Mammary epithelial cell (primary cell): Measurements from ENCODE around the gene PGBD5.

Source experiments
- EZH2 ChIP-seq: IDR thresholded peaks from 2 replicates; pipeline ENCODE4 v1.6.1; 2012; ENCODE audit warnings: low read length, inconsistent platforms, borderline replicate concordance
- TF ChIP-seq, protein P1 (sequence below), 2 donors: IDR thresholded peaks in 1 of 2; conservative IDR thresholded peaks in 1 of 2; 2 replicates each; pipeline ENCODE4 v1.5.1; 2011 to 2012; ENCODE audit warnings: inconsistent platforms in 2 of 2, low read length in 2 of 2, mild to moderate bottlenecking in 2 of 2, control low read depth in 1 of 2, low read depth in 1 of 2; ENCODE audit not compliant: insufficient read depth in 1 of 2; ENCODE audit errors: extremely low read depth in 1 of 2

DNA sequence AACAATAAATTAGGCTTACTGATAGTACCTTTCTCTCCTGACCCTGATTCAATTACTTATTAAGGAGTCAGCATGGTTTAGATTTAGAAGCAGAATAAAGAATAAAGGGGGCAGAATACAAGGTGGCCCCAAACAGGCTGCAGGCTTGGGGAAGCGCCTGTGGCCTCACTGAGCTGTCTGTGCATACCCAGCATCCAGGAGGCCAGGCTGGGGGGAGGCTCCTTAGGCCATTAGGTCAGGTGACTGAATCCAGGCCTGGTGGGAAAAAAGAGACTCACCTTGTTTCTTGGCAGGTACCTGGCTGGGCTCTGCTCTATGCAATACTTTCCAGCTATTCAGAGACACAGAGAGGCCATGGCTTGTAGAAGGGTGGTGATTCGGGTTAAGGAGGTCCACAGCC lies 38.8 kb downstream of the PGBD5 start:
- TF ChIP-seq, protein P1, sequence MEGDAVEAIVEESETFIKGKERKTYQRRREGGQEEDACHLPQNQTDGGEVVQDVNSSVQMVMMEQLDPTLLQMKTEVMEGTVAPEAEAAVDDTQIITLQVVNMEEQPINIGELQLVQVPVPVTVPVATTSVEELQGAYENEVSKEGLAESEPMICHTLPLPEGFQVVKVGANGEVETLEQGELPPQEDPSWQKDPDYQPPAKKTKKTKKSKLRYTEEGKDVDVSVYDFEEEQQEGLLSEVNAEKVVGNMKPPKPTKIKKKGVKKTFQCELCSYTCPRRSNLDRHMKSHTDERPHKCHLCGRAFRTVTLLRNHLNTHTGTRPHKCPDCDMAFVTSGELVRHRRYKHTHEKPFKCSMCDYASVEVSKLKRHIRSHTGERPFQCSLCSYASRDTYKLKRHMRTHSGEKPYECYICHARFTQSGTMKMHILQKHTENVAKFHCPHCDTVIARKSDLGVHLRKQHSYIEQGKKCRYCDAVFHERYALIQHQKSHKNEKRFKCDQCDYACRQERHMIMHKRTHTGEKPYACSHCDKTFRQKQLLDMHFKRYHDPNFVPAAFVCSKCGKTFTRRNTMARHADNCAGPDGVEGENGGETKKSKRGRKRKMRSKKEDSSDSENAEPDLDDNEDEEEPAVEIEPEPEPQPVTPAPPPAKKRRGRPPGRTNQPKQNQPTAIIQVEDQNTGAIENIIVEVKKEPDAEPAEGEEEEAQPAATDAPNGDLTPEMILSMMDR (conservative IDR thresholded peaks at IDR 0.05 in 1 of 2, IDR thresholded peaks at IDR 0.05 in 1 of 2; ENCODE audit: extremely low read depth in 1 of 2, insufficient read depth in 1 of 2, low read depth in 1 of 2, low read length in 2 of 2), result no peak
- TF ChIP-seq EZH2, result no peak
